Activated naive CD8-positive, alpha-beta T cell (primary cell): ENCODE data around the gene LAPTM4A.

ENCODE experiments used
- H3K27ac Mint-ChIP-seq: one replicate; pipeline ENCODE4 v1.8.0; 2021; ENCODE audit warnings: mixed read lengths
- H3K27me3 Mint-ChIP-seq: one replicate; pipeline ENCODE4 v1.8.0; 2021; ENCODE audit warnings: mixed read lengths
- H3K36me3 Mint-ChIP-seq: one replicate; pipeline ENCODE4 v1.8.0; 2021; ENCODE audit warnings: mixed read lengths
- H3K4me1 Mint-ChIP-seq: one replicate; pipeline ENCODE4 v1.8.0; 2021; ENCODE audit warnings: low read depth, mixed read lengths
- H3K4me3 Mint-ChIP-seq: one replicate; pipeline ENCODE4 v1.8.0; 2021; ENCODE audit warnings: mild to moderate bottlenecking, mixed read lengths
- H3K9me3 Mint-ChIP-seq: one replicate; pipeline ENCODE4 v1.8.0; 2021; ENCODE audit warnings: low read depth, mixed read lengths

LAPTM4A gene

DNA sequence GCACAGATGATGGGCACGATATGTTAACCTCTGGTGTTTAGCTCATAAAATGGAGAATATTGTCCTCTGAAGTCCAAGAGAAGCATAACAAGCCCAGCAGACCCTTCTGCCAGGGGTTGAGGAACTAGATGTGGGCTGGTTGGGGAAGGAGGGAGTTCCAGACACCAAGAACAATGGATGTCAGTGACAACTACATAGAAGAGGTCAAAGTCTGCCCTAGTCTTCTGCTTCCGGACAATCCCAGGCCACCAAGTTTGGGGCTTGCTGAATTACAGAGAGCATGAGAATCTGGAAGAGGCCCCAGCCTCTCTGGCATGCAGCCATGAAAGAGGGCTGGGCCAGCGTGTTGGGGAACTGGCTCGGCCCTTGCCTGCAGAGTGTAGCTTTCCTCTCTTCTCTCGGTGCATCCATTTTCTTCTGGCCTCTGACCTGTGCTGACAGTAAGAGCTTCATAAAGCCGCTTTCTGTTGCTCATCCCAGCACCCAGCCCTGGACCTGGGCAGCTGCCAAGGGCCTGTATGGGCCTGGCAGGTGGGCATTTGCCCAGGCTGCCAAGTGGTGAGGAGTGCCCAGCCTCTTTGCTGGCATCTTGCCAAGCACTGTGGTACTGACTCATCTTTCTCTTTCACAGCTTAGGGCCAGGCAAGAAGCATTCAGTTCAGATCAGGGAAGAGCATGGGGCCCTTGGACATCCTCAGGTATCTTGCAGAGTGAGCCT lies 14.6 kb upstream of the LAPTM4A start:
- Mint-ChIP-seq H3K27ac (no peak overlapping the region), H3K36me3 (no peaks in the 10 kb centered on the region), H3K4me3 (no peak overlapping the region), H3K27me3 (peaks cover 1% of the 10 kb centered on the region), H3K9me3 (no peaks in the 10 kb centered on the region), H3K4me1 (no peaks in the 10 kb centered on the region)

DNA sequence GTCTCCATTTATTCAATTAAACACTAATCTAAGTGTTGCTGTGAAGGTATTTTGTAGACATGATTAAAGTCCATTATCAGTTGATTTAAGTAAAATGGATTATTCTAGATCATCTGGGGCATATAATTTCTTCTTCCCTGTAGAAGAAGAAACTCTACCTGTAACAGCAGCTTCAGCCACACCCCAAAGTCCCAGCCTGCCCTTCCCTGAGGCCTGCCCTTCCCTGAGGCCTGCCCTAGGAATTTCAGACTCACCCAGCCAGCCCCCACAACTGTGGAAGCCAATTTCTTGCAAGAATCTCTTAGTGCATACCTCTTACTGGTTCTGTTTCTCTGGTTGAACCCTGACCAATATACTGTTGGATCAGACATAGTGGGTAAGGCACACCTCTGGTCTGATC lies 13.4 kb upstream of the LAPTM4A start:
- no peaks in the 10 kb centered on the region for H3K36me3 Mint-ChIP-seq
- H3K27me3 Mint-ChIP-seq: peaks cover 1% of the 10 kb centered on the region
- no peak overlapping the region for H3K27ac Mint-ChIP-seq
- H3K4me3 Mint-ChIP-seq: no peak overlapping the region
- H3K4me1 Mint-ChIP-seq: no peaks in the 10 kb centered on the region
- H3K9me3 Mint-ChIP-seq: no peaks in the 10 kb centered on the region

DNA sequence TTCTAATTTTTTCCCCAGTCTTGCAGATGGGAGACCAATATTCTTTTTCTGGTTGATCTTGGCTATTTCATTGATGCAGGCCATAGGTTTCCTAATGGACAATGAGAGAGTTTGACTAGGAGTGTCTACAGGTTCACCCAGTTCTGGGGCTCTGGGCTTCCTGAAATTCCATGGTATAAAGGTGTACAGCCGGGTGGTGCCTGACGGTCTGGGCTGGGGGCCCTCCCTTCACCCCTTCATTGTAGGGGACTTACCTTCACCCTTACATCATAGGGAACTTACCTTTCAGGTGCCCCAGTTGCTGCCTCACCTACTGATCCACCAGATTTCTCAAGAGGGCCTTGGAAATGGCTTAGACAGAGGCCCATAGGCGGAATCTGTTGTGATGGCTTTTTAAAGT lies 13.0 kb upstream of the LAPTM4A start:
- no peak overlapping the region for H3K27ac Mint-ChIP-seq
- H3K27me3 Mint-ChIP-seq: peaks cover 1% of the 10 kb centered on the region
- no peaks in the 10 kb centered on the region for H3K9me3 Mint-ChIP-seq
- no peaks in the 10 kb centered on the region for H3K4me1 Mint-ChIP-seq
- H3K36me3 Mint-ChIP-seq: no peaks in the 10 kb centered on the region
- no peak overlapping the region for H3K4me3 Mint-ChIP-seq

DNA sequence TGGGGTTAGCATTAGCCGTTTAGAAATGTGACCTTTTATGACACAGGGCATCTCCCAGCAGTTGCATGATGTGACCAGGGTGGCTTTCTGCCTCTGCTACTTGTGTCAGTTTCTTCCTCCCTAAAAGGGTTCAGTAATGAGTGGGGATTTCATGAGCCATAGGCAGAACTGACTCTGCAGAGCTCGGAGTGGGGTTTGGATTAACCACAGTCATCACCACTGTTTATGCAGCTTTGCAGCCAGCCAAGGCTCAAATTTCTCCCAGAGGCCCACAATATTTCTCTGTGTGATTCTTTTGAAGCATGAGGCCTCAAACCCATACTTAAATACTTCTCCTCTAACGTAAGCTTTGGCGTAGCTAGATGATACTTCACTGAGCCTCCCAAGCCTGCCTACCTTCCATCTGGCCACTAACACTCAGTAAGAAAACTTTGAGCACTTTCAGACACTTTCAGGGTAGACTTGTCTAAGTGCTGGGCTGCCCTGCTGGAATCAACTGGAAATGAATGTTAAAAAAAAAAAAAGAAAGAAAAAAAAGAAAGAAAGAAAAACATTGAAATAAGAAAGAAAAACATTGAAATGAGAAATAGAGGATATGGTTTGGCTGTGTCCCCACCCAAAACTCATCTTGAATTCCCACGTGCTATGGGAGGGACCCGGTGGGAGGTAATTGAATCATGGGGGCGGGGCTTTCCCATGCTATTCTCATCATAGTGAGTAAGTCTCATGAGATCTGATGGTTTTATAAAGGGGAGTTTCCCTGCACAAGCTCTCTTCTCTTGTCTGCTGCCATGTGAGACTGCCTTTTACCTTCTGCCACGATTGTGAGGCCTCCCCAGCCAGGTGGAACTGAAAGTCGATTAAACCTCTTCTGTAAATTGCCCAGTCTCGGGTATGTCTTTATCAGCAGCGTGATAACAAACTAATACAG lies 11.5 kb upstream of the LAPTM4A start:
- Mint-ChIP-seq H3K4me1 (no peaks in the 10 kb centered on the region), H3K27me3 (peaks cover 2% of the 10 kb centered on the region), H3K9me3 (no peaks in the 10 kb centered on the region), H3K36me3 (no peaks in the 10 kb centered on the region), H3K4me3 (no peak overlapping the region), H3K27ac (no peak overlapping the region)

DNA sequence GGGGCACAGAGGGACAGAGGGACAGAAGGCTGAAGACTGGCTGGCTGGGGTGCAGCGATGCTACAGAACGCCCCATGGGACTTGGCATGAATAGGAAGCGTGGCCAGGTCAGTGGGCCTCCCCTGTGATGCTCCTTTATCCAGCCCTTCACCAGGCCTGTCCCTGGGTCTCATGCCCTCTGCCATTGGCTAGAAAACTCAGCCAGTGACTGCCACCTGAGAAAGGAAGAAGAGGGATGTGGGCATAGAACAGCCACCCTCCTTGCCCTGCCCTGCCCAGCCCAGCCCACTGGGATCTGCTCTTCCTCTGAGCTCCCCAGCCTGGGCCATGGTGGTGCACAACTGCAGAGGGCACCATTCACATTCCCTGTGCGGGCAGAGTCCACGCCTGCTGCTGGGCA lies 10.5 kb upstream of the LAPTM4A start:
- no peaks in the 10 kb centered on the region for H3K4me1 Mint-ChIP-seq
- H3K9me3 Mint-ChIP-seq: no peaks in the 10 kb centered on the region
- peaks cover 6% of the 10 kb centered on the region for H3K27me3 Mint-ChIP-seq
- H3K36me3 Mint-ChIP-seq: no peaks in the 10 kb centered on the region
- no peak overlapping the region for H3K4me3 Mint-ChIP-seq
- H3K27ac Mint-ChIP-seq: no peak overlapping the region

DNA sequence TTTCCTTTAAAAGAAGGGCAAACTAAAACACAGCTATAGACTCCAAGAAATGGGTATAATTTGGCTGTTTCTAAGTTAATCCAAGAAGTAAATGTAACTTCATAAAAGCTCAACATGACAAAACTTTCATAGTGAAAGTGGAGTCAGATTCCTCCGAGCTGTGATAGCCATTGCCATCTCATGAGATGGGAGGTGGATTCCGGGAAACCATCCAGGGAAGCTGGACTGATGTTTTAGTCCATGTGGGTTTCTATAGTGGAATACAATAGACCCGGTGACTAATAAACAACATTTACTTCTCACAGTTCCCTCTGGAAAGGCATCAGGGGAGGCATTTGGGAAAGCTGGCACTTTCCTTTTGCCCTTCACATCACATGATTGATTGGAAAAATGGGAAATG lies 10.0 kb upstream of the LAPTM4A start:
- no peak overlapping the region for H3K4me3 Mint-ChIP-seq
- peaks cover 11% of the 10 kb centered on the region for H3K27me3 Mint-ChIP-seq
- H3K9me3 Mint-ChIP-seq: no peaks in the 10 kb centered on the region
- H3K27ac Mint-ChIP-seq: no peak overlapping the region
- no peaks in the 10 kb centered on the region for H3K36me3 Mint-ChIP-seq
- no peaks in the 10 kb centered on the region for H3K4me1 Mint-ChIP-seq

DNA sequence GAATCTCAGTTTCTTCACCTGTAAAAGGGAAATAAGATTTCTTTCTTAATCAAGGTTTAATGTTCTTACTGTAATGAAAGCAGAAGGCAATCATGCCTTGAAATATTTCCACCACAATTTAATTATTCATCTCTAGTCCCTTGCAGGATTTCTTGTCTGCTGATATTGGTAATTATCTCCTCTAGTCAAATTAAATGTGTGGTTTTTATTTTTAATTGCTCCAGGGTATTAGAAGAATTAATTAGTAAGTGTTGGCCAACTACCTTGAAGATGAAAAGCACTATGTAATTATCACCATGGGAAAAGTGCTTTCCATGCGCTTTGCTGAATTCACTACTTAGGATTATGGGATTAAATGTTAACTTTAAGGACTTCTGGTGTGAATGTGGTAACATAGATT lies 8.7 kb upstream of the LAPTM4A start:
- H3K4me1 Mint-ChIP-seq: no peaks in the 10 kb centered on the region
- no peak overlapping the region for H3K27ac Mint-ChIP-seq
- H3K36me3 Mint-ChIP-seq: no peaks in the 10 kb centered on the region
- peaks cover 13% of the 10 kb centered on the region for H3K27me3 Mint-ChIP-seq
- H3K4me3 Mint-ChIP-seq: no peak overlapping the region
- H3K9me3 Mint-ChIP-seq: no peaks in the 10 kb centered on the region

DNA sequence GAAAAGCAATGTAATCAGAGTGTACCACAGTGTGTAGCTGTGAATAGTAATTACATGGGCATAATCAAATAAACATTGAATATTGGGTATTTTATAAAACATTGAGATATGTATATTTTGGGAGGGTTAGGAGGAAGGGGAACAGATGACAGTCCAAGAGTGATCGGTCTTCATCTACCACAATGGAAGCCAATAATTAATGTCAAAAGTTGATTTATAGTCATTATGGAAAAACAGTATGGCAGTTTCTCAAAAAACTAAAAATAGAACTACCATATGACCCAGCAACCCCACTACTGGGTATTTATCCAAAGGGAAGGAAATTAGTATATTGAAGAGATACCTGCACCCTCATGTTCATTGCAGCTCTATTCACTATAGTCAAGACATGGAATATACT lies 5.8 kb upstream of the LAPTM4A start:
- no peak overlapping the region for H3K4me3 Mint-ChIP-seq
- no peak overlapping the region for H3K27ac Mint-ChIP-seq
- no peaks in the 10 kb centered on the region for H3K9me3 Mint-ChIP-seq
- peaks cover 13% of the 10 kb centered on the region for H3K27me3 Mint-ChIP-seq
- no peaks in the 10 kb centered on the region for H3K4me1 Mint-ChIP-seq
- H3K36me3 Mint-ChIP-seq: no peaks in the 10 kb centered on the region

DNA sequence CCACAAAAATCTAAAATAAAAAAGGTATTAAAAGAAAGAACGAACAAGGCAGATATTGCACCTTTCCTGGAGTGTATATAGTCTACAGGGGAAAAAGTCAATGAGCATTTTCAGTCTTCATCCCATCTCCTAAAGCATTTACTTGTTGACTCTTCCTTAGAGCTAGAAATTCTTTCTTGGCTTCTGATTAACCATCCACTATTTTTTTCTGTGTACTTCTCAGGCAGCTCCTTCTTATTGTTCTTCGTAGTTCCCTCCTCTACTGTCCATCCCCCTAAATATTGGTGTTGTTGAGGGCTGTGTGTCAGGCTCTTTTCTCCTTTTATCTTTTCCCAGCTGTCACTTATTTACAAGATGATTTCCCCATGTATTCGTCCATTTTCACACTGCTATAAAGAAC lies 3.5 kb upstream of the LAPTM4A start:
- Mint-ChIP-seq H3K9me3 (no peaks in the 10 kb centered on the region), H3K27me3 (peaks cover 11% of the 10 kb centered on the region), H3K4me3 (no peak overlapping the region), H3K4me1 (peaks cover 7% of the 10 kb centered on the region), H3K27ac (no peak overlapping the region), H3K36me3 (no peaks in the 10 kb centered on the region)

DNA sequence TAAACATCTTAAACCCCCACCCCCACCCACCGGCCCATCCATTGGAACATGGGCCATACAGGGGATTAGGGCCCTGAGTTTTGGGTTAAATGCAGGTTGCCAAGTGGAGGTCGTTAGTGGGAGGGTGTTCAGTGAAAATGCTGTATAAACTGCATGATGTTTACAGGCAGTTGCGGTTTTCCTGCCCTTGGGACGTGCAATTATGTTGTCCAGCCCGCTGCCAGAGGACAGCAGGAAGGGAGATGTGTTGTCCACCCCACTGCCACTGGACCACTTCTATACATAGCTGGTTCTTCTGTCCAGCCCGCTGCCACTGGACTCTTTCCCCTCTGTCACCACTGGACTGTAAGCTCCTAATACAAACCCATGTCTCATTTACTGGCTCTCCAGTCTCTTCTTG lies 2.7 kb upstream of the LAPTM4A start:
- H3K36me3 Mint-ChIP-seq: no peaks in the 10 kb centered on the region
- peaks cover 15% of the 10 kb centered on the region for H3K4me1 Mint-ChIP-seq
- H3K4me3 Mint-ChIP-seq: no peak overlapping the region
- H3K27ac Mint-ChIP-seq: no peak overlapping the region
- peaks cover 11% of the 10 kb centered on the region for H3K27me3 Mint-ChIP-seq
- H3K9me3 Mint-ChIP-seq: no peaks in the 10 kb centered on the region

DNA sequence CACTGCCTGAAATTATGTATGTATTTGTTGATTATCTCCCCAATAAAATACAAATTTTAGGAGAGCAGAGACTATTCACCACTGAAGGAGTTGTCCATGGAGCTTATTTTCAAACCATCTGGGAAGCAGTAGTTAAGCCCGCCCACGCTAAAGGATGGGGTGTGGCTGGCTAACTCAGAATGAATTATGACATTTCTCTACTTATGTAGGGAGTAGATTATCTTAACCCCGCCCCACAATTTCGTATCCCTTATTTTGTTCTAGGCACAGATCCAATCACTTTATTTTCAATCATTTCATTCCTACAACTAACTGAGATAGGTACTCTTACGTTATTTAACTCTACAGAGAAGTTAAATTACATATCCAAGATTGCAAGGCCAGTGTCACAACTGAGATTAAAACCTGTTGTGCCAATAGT lies 1.4 kb upstream of the LAPTM4A start:
- H3K36me3 Mint-ChIP-seq: no peaks in the 10 kb centered on the region
- H3K9me3 Mint-ChIP-seq: no peaks in the 10 kb centered on the region
- peaks cover 10% of the 10 kb centered on the region for H3K27me3 Mint-ChIP-seq
- H3K27ac Mint-ChIP-seq: no peak overlapping the region
- H3K4me1 Mint-ChIP-seq: peaks cover 25% of the 10 kb centered on the region
- no peak overlapping the region for H3K4me3 Mint-ChIP-seq

DNA sequence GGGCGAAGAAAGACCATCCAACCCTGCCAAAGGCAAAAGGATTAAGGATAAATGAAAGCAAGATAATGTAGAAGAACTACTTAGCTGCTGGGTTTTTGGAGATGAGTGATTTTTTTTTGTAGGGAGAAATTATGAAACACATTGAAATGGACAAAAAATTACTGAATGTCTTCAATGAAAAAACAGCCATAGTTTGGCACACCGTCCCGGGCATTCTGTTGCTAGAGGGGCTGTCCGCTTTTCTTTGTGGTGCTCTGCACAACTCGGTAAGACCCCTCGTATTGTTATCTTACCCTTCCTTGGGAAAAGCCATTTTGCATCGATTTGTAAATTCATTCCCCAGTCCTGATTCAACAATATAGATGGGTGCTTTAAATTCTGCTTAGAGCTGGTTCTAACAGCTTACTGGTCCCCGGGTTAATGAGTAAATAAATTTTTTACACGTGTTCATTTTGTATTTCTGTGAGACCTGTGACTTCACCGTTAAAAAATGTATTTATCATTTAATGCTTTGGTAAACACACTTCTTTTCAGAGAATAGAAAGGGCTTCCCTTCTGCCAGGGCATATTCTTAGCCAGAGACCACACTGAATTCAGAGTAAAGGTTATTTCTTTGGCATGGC lies 912 bp upstream of the LAPTM4A start:
- Mint-ChIP-seq H3K4me1 (peaks cover 29% of the 10 kb centered on the region), H3K9me3 (no peaks in the 10 kb centered on the region), H3K27ac (no peak overlapping the region), H3K36me3 (no peaks in the 10 kb centered on the region), H3K4me3 (no peak overlapping the region), H3K27me3 (peaks cover 8% of the 10 kb centered on the region)

DNA sequence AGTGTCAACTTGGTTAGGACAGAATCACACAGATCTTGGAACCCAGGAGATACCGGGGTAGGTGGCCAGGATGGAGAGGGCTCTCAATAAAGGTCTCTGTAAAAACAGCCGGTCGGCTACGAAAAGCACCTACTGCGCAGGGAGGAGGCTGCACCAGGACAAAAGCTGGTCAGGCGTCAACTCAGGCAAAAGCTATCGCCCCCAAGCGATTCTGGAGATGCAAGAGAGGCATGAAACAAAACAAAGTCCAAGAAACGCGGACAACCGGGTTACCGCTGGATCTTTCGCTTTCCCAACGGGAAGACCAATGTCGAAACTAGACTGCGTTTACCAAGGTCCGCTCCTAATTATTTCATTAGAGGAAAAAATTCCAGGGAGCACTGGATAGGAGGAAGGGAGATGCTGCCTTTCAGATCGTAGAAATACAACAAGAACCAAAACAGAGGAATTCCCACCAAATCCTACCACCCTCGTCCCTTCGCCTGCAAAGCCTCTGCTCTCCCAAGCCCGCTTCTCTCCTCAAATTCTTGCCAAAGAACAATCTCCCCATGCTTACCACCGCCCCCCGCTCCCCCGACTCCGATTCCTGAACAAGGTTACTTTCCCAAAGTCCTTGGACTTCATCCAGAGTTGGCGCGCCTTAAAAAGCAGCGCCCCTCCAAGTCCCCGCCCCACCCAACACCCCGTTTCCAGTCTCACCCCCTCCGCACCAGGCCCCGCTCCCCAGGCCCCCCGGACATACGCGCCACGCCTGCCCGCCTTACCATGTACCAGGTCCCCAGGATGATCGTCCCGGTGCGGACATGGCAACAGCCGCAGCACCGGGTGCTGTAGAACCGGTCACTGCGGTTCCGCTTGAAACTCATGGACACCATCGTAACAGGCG lies 539 bp downstream of the LAPTM4A start:
- Mint-ChIP-seq H3K27ac (no peak overlapping the region), H3K36me3 (no peaks in the 10 kb centered on the region), H3K27me3 (peaks cover under 1% of the 10 kb centered on the region), H3K4me3 (no peak overlapping the region), H3K9me3 (no peaks in the 10 kb centered on the region), H3K4me1 (peaks cover 32% of the 10 kb centered on the region)

DNA sequence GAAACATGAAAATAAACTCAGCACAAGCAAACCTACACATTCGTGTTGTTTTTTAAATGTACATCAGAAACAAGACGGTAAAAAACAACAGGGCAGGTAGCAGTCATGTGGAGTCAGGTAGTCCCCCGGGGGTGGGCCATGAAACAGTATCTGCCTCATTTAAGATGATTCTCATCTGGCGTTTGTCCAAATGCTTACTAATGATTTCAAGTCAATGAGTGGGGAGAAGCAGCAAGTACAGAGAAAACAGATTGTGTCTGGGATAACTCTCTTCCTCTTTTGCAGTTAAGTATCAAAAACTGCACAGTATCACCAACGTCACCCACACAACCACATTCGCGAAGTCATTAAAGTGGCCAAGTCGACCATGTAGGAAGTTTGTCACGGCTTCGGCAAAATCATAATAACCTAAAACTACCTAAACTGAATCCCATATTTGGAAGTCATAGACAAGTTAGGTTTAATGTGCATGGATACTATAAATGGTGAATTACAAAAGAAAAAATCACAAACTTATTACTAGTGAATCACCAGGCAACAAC lies 1.3 kb downstream of the LAPTM4A start:
- Mint-ChIP-seq H3K9me3 (no peaks in the 10 kb centered on the region), H3K4me1 (peaks cover 36% of the 10 kb centered on the region), H3K27me3 (no peaks in the 10 kb centered on the region), H3K4me3 (no peak overlapping the region), H3K36me3 (no peaks in the 10 kb centered on the region), H3K27ac (no peak overlapping the region)
